Measurements from ENCODE around the gene GATB.

Gene GATB

GRCh38 chr4:151729731-151730559, 30.9 kb downstream of the GATB start:
- peak; percentile 38 for DNase-seq

GRCh38 chr4:151728679-151729078, 32.1 kb downstream of the GATB start:
- DNase-seq, result no peak

DNA sequence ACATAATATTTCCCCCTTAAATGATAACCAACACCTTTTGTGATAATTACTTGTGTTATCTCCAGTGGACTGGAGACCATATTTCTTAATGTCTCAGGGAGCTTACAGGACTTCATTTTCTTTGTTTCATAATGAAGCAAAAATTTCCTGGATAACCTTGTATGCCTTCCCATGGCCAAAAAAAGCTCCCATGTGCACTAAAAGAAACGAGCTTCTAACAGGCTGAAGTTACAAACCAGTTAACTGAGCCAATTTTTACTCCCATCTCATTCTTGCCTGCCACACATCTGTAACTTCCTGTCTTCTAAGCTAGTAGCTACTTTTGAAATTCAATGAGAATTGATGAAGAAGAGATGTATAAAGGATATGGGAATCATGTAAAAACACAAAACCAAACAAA, 32.8 kb downstream of the GATB start:
- no peak for DNase-seq

GRCh38 chr4:151727365-151727764, 33.4 kb downstream of the GATB start:
- no peak for DNase-seq

- no peak for DNase-seq
Measured at GRCh38 chr4:151725087-151725486, 35.7 kb downstream of the GATB start.

DNA sequence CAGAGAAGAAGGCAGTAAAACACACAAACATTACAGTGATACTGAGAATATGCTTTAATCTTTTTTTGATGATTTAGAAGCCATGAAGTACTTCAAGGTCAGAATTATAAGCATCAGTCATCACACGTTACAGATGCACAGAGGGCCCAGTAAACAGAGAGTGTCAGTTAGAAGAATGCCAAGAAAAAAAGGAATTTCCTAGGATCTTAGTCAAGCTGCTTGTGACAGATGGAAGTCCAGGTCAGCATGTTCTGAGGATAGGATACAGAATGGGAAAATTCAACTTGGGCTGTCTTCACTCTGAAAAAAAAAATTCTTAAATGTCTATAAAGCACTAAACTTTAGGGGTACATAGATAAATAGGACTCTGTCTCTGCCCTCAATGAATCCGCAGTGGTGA, 38.9 kb downstream of the GATB start:
- no peak for DNase-seq

DNA sequence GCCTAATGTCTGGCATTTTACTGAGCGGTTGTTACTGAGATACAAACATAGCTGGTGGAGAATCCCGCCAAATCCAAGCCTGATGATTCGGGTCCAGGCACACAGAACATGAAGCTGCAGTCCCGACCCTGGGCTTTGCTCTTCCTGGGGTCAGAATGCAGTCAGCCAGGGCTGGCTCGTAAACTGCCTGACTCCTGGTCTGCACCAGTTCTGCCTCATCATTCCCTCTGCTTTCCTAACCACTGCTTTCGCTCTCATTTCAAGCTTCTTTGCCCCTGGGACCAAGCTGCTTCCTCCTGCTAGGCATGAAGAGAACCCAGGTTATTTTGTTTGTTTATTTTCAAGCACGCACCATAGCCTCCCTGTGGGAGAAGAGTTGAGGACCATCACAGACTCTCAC, 39.3 kb downstream of the GATB start:
- DNase-seq, result no peak

GRCh38 chr4:151719956-151720334, 40.9 kb downstream of the GATB start:
- no peak for DNase-seq

DNA sequence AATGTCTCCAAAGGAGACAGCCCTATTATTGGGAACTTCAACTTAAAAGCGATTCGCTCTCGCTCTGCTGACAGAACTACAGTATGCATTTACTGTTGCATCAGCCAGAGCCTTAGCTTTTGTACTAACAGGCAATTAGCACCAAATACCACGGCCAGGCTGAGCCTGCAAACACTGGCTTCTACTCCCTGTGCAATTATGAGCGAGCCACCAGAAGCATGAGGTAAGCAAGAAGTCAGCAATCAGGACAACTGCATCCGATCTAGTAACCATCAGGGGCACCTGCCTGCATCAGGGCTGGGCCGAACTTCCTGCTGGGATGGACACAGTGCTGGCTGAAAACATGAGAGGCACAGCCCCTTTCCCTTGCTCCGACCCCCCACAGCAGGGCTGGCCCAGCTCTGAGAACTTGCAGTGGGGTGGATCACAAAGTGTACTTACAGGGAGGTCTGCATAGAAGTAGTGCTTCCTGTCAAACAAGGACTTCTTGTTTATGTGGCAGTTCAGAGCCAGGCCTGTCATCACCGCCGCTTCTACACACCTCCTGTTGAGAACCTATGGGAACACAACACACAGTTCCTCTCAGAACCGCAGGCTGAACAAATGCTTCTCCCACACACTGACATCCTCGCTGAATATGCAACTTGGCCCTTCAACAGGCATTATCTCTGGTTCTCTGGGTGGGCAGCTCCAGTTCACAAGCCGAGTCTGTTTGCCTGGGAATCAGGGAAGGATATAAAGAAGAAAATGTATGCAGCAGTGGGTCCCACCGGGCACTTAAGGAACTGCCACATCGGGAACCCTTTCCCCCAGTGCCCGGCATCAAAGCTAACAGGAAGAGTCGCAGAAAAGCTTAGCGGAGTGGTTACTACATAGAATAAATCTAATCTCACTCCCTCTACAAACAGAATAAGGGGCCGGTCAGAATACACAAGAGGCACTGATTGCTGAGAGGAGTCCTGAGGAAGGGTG, 41.5 kb downstream of the GATB start:
- no peak for DNase-seq

GRCh38 chr4:151717909-151718628, 42.7 kb downstream of the GATB start:
- DNase-seq, result no peak

DNA sequence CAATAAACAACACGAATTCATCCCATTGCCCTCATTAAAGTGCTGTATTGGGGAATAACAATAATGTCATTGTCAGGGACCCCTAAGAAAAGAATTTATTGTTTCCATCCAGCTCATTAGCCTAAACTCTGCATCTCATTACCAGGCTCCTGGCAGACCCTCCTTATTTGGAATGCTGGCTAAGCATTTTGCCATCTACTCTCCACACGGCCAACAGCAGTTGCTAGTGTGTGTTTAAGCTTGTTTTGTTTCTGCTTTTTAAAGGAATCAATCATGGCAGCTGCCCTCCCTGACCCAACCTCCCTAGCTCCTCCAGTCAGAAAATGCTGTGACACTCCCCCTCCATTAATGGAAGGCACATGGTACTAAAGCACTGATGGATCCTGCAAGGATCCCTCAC, 43.5 kb downstream of the GATB start:
- DNase-seq, result no peak

DNA sequence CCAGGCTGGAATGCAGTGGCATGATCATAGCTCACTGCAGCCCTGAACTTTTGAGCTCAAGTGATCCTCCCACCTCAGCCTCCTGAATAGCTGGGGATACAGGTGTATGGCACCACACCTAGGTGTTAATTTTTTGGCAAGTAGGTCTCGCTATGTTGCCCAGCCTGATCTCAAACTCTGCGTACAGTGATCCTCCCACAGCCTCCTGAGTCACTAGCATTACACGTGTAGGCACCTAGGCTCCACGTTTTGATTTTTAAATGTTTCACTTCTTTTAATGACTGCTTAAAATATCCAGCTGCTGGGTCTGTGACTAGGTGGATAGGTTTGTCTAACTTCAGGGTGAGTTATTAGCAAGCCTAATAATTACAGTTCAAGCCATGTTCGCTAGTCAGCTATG, 44.5 kb downstream of the GATB start:
- DNase-seq, result no peak

DNA sequence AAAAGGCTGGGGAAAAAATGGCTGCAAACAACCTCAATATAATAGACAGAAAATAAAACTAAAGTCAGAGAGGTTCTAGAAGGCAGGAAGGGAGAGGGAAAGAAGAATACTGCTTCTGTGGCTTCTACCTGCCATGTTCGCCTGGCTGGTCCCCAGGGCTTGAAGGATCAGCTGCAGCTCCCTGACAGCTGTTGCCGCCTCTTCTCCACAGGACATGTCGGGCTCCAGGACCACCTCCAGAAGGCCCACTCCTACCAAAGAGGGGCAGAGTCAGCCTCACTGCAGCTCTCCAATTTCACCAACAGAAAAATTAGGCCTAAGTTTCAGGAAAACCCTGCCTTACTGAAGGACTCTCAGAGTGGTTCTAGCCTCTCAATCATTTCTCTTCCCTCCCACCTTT, 44.9 kb downstream of the GATB start:
- no peak for DNase-seq

- DNase-seq, result no peak
Measured at GRCh38 chr4:151712777-151713176, 48.0 kb downstream of the GATB start.

GRCh38 chr4:151711646-151712045, 49.2 kb downstream of the GATB start:
- DNase-seq, result no peak

DNA sequence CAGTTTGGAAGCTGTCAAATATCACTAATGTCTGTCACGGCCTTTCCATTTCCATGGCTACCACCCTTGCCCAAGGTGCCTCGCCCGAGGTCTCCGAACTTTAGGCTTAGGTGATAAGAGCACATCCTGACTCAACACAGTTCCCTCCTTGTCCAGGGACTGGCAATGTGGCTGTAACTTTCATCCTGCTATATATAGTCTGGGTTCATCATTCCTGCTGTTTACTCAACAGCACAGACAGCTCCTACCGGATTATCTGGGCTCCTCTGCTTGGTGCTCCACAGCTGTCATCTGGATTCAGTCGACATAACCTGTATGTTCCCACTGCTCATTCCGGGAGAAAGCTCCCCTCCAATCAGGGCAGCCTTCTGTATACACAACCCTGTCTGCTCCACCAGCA, 51.2 kb downstream of the GATB start:
- no peak for DNase-seq

- no peak for DNase-seq
Measured at GRCh38 chr4:151709071-151709470, 51.7 kb downstream of the GATB start.

DNA sequence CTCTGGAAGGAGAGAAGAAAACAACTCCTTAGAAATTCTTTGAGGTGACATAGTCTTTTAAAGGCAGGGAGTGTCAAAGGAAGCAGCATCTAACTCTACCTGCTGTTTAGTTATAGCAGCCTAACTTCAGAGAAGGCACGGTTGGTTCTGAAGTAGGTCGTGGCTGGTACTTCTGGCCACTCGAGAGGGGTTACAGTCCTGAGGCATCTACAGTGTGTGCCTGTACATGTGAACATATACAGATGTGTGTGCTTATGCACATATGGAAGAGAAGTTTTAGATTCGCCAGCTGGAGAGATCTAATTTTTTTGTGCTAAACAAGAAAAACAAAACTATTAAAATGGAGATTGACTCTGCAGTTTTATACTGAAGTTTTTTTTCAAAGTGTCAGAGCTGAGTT, 52.7 kb downstream of the GATB start:
- no peak for DNase-seq

DNA sequence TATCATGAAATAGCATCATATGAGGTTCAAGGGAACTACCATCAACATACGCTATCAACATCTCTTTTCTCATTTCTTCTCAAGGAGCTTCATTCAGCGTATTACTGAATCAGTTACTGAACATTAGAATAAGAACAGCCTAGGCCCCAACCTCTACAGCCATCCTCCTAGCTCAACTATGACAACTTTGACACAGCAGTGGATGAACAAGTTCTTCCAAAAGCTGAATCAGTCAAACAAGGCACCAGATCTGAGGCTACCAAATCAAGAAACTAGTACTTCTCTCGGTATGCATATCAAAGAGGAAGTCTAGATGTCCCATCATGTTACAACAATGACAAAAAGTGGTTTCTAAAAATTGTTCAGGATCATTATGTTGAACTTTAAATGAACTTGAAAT, 57.4 kb downstream of the GATB start:
- no peak for DNase-seq

- no peak for DNase-seq
Measured at GRCh38 chr4:151702256-151702655, 58.6 kb downstream of the GATB start.

DNA sequence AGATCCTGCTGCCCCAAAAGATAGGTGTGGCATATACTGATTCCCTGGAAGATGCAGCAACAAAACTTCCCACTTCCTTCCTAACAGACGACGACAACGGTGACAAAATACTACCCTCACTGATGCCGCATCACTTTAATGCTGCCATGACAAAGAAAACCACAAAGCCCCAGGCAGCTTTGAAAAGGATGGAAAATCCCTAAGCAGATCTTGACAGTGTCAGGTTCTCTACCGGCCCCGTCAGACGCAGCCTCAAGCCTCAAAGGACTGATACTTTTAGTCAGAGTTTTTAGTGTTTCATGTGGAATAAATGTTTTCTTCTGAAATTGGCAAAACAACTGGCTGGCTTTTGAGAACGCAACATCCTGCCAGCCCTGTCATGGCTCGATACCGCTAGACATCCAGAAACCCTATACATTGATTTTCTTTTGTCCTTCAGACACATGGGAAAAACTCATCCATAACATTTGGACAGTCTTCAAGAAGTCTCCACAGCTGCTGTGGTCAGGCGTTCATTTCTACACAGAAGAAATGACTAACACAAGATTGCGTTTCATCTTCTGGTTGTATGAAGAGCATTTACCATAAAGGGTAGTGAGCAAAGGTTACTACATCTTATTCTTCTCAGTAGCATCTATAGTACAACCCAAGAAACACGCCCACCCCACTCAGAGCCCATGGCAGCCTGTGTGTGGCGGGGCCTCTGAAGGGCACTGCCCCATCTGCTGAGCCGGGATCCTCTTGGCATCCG, 60.1 kb downstream of the GATB start:
- DNase-seq, result no peak

GRCh38 chr4:151698213-151698612, 62.6 kb downstream of the GATB start:
- DNase-seq, result no peak

Data from T1000 (cell line).